Endothelial cell of umbilical vein (primary cell): ENCODE data around the gene CEP78.

Experiments
- CTCF ChIP-seq, 2 donors: IDR thresholded peaks; 1 replicate in 1 of 2; 2 replicates in 1 of 2; pipeline ENCODE4 v1.5.1; 2011; ENCODE audit warnings: low read length in 2 of 2, mild to moderate bottlenecking in 2 of 2, moderate library complexity in 2 of 2, control low read depth in 1 of 2, inconsistent platforms in 1 of 2, low read depth in 1 of 2; ENCODE audit not compliant: insufficient read depth in 1 of 2; ENCODE audit errors: extremely low read depth in 1 of 2
- EZH2 ChIP-seq: IDR thresholded peaks from 2 replicates; pipeline ENCODE4 v1.6.1; 2012; ENCODE audit warnings: borderline replicate concordance, low read depth, mild to moderate bottlenecking, moderate library complexity, low read length, inconsistent platforms; ENCODE audit not compliant: severe bottlenecking
- JUN ChIP-seq: IDR thresholded peaks from 2 replicates; pipeline ENCODE4 v1.6.1; 2011; ENCODE audit warnings: borderline replicate concordance, low read depth; ENCODE audit not compliant: insufficient read length, insufficient read depth
- POLR2A ChIP-seq: IDR thresholded peaks from 2 replicates; pipeline ENCODE4 v1.6.1; 2012; ENCODE audit warnings: low read depth, mild to moderate bottlenecking, control low read depth, low read length

DNA sequence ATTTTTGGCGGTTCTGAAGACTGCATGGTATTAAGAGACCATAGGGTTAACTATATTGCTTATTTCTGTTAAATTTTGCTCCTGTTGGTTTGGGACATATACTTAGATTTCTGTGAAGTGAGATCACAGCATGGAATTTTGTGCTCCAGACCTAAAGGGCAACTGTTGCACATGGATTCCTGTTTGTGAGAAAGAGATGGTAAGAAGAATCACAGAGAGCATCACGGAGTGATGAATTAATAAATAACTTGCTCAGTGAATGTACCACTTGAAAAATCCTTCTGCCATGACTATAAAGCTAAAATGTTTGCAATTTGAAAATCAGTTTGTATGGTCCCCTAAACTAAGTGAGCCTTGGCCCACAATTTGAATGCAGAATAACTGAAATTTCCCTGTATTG lies 65.6 kb downstream of the CEP78 start:
- TF ChIP-seq CTCF (IDR thresholded peaks at IDR 0.05; ENCODE audit: extremely low read depth in 1 of 2, insufficient read depth in 1 of 2, low read depth in 1 of 2, low read length in 2 of 2) (no peak), POLR2A (no peak), JUN (no peak), EZH2 (no peak)
